Neural cell (in vitro differentiated cells): ENCODE data around the gene CYP11A1. TPM values are rescaled to one million over a fixed set of nuclear protein-coding genes. Genes with fewer than 3 reads are reported as not detected.

Experiments used
- H2AFZ ChIP-seq: fragments of 200-600, 300-800 bp; sonication (generic), shearing (Covaris generic); 2 replicates; pipeline ENCODE4 v1.6.0; 2014; ENCODE audit warnings: low read depth, mild to moderate bottlenecking, antibody characterized with exemption, low read length, moderate library complexity
- H3F3A ChIP-seq: fragments of 200-600 bp; shearing (Covaris generic); 2 replicates; pipeline ENCODE4 v1.6.1; 2016; ENCODE audit warnings: mild to moderate bottlenecking, moderate library complexity, mixed read lengths, antibody characterized with exemption, low read length; ENCODE audit not compliant: insufficient read depth, poor library complexity, severe bottlenecking
- H3K27ac ChIP-seq: fragments of 200-600, 300-800 bp; sonication (generic), shearing (Covaris generic); 2 replicates; pipeline ENCODE4 v1.5.1; 2014; ENCODE audit warnings: mild to moderate bottlenecking, low read length, moderate library complexity
- H3K27me3 ChIP-seq: fragments of 300-800, 200-600 bp; sonication (generic), shearing (Covaris generic); 2 replicates; pipeline ENCODE4 v1.6.0; 2014; ENCODE audit warnings: mild to moderate bottlenecking, low read depth, low read length, moderate library complexity; ENCODE audit not compliant: insufficient read depth
- H3K36me3 ChIP-seq: fragments of 300-800, 200-600 bp; sonication (generic), shearing (Covaris generic); 2 replicates; pipeline ENCODE4 v1.5.1; 2014; ENCODE audit warnings: mild to moderate bottlenecking, antibody characterized with exemption, low read length, moderate library complexity; ENCODE audit not compliant: insufficient read depth
- H3K4me2 ChIP-seq: fragments of 300-800, 200-600 bp; sonication (generic), shearing (Covaris generic); 2 replicates; pipeline ENCODE4 v1.6.0; 2014; ENCODE audit warnings: mild to moderate bottlenecking, low read length
- H3K4me3 ChIP-seq: fragments of 300-800, 200-600 bp; sonication (generic), shearing (Covaris generic); 2 replicates; pipeline ENCODE4 v1.5.1; 2014; ENCODE audit warnings: mild to moderate bottlenecking, low read length, moderate library complexity
- H3K79me2 ChIP-seq: fragments of 200-600 bp; shearing (Covaris generic); replicated peaks from 2 replicates; pipeline ENCODE4 v1.6.0; 2014; ENCODE audit warnings: mild to moderate bottlenecking, low read length, moderate library complexity; ENCODE audit not compliant: insufficient read depth
- H3K9ac ChIP-seq: fragments of 300-800, 200-600 bp; sonication (generic), shearing (Covaris generic); 2 replicates; pipeline ENCODE4 v1.6.1; 2016; ENCODE audit warnings: mild to moderate bottlenecking, low read length, mixed read lengths
- H3K9me2 ChIP-seq: fragments of 200-600 bp; shearing (Covaris generic); 2 replicates; pipeline ENCODE4 v1.6.1; 2016; ENCODE audit warnings: mild to moderate bottlenecking, low read length, mixed read lengths; ENCODE audit not compliant: insufficient read depth
- H3K9me3 ChIP-seq: fragments of 200-600, 300-800 bp; sonication (generic), shearing (Covaris generic); 2 replicates; pipeline ENCODE4 v1.6.1; 2016; ENCODE audit warnings: mild to moderate bottlenecking, mixed run types, low read length, moderate library complexity, mixed read lengths
- H4K20me1 ChIP-seq: fragments of 200-600 bp; shearing (Covaris generic); 2 replicates; pipeline ENCODE4 v1.6.1; 2016; ENCODE audit warnings: mild to moderate bottlenecking, mixed run types; ENCODE audit not compliant: insufficient read depth
- CTCF ChIP-seq: fragments of 450-650 bp; IDR thresholded peaks from 2 replicates; pipeline ENCODE4 v1.5.1; 2014; ENCODE audit warnings: antibody characterized with exemption, mild to moderate bottlenecking, moderate library complexity; ENCODE audit not compliant: poor library complexity, severe bottlenecking
- EP300 ChIP-seq: fragments of 450-650 bp; conservative IDR thresholded peaks from 2 replicates; pipeline ENCODE4 v1.6.1; 2014; ENCODE audit warnings: antibody characterized with exemption, mild to moderate bottlenecking, moderate library complexity; ENCODE audit not compliant: poor library complexity, severe bottlenecking
- EZH2 ChIP-seq: fragments of 200-600, 300-800 bp; shearing (Covaris generic), sonication (generic); IDR thresholded peaks from 2 replicates; pipeline ENCODE4 v1.6.1; 2014; ENCODE audit warnings: antibody characterized with exemption, low read length, borderline replicate concordance, mild to moderate bottlenecking; ENCODE audit not compliant: insufficient read depth, poor library complexity, severe bottlenecking
- POLR2AphosphoS5 ChIP-seq: IDR thresholded peaks from 2 replicates; pipeline ENCODE4 v1.6.1; 2012
- RAD21 ChIP-seq: fragments of 450-650 bp; conservative IDR thresholded peaks from 2 replicates; pipeline ENCODE4 v1.6.1; 2014; ENCODE audit warnings: antibody characterized with exemption, mild to moderate bottlenecking, moderate library complexity
- SMC3 ChIP-seq: fragments of 450-650 bp; conservative IDR thresholded peaks from 2 replicates; pipeline ENCODE4 v1.6.1; 2014; ENCODE audit warnings: antibody characterized with exemption, mild to moderate bottlenecking, moderate library complexity; ENCODE audit not compliant: poor library complexity
- TAF1 ChIP-seq: IDR thresholded peaks from 2 replicates; pipeline ENCODE4 v1.6.1; 2012; ENCODE audit warnings: low read depth
- polyA plus RNA-seq: library from polyadenylated mRNA; depleted of rRNA; stranded (reverse); fragments of >200 nt; gene quantifications from 2 replicates; pipeline ENCODE4 v1.2.3, GENCODE V29; 2014
- TF ChIP-seq, protein P1 (sequence below): IDR thresholded peaks from 2 replicates; pipeline ENCODE4 v1.6.1; 2012; ENCODE audit warnings: borderline replicate concordance

The CYP11A1 gene
- polyA plus RNA-seq, 1 donor from 2014 or later = not detected

- Histone ChIP-seq H2AFZ (peak overlapping the region; percentile 9), H3K27me3 (no peaks in the 10 kb centered on the region), H3K4me3 (peak overlapping the region; percentile 21)
These were observed 76.1 kb downstream of the CYP11A1 start for GRCh38 chr15:74291101-74292071.

GRCh38 chr15:74290645-74291044 lies 76.8 kb downstream of the CYP11A1 start:
- no peaks in the 10 kb centered on the region for H3K27me3 ChIP-seq
- no peaks in the 10 kb centered on the region for H3K36me3 ChIP-seq
- H3K9me2 ChIP-seq = no peaks in the 10 kb centered on the region
- no peaks in the 10 kb centered on the region for H3K79me2 ChIP-seq
- peaks cover 7% of the 10 kb centered on the region for H3F3A ChIP-seq
- H3K9ac ChIP-seq = peak overlapping the region; percentile 59
- H3K4me2 ChIP-seq = no peak overlapping the region
- H3K4me3 ChIP-seq = no peak overlapping the region
- H2AFZ ChIP-seq = no peak overlapping the region
- H4K20me1 ChIP-seq = no peaks in the 10 kb centered on the region
- peak overlapping the region; percentile 86 for H3K27ac ChIP-seq
- no peaks in the 10 kb centered on the region for H3K9me3 ChIP-seq
- no peak for TF ChIP-seq CTCF
- TF ChIP-seq, protein P1, sequence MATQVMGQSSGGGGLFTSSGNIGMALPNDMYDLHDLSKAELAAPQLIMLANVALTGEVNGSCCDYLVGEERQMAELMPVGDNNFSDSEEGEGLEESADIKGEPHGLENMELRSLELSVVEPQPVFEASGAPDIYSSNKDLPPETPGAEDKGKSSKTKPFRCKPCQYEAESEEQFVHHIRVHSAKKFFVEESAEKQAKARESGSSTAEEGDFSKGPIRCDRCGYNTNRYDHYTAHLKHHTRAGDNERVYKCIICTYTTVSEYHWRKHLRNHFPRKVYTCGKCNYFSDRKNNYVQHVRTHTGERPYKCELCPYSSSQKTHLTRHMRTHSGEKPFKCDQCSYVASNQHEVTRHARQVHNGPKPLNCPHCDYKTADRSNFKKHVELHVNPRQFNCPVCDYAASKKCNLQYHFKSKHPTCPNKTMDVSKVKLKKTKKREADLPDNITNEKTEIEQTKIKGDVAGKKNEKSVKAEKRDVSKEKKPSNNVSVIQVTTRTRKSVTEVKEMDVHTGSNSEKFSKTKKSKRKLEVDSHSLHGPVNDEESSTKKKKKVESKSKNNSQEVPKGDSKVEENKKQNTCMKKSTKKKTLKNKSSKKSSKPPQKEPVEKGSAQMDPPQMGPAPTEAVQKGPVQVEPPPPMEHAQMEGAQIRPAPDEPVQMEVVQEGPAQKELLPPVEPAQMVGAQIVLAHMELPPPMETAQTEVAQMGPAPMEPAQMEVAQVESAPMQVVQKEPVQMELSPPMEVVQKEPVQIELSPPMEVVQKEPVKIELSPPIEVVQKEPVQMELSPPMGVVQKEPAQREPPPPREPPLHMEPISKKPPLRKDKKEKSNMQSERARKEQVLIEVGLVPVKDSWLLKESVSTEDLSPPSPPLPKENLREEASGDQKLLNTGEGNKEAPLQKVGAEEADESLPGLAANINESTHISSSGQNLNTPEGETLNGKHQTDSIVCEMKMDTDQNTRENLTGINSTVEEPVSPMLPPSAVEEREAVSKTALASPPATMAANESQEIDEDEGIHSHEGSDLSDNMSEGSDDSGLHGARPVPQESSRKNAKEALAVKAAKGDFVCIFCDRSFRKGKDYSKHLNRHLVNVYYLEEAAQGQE = no peak
- TF ChIP-seq EZH2 = no peak
- TF ChIP-seq POLR2AphosphoS5 = no peak
- TF ChIP-seq EP300 = no peak
- no peak for TF ChIP-seq SMC3

More at GRCh38 chr15:74291101-74292071, 76.1 kb downstream of the CYP11A1 start:
- Histone ChIP-seq H3K9ac (peak overlapping the region; percentile 59), H3K36me3 (no peaks in the 10 kb centered on the region), H3K27ac (peak overlapping the region; percentile 86), H3K4me2 (no peak overlapping the region), H3K79me2 (no peaks in the 10 kb centered on the region), H3F3A (peaks cover 7% of the 10 kb centered on the region), H3K9me3 (no peaks in the 10 kb centered on the region), H3K9me2 (no peaks in the 10 kb centered on the region), H4K20me1 (no peaks in the 10 kb centered on the region)
- TF ChIP-seq SMC3 (peak; percentile 52), EP300 (peak; percentile 58), CTCF (no peak), POLR2AphosphoS5 (peak; percentile 58), RAD21 (no peak), EZH2 (no peak), TAF1 (no peak)
- TF ChIP-seq, protein P1 = peak; percentile 97
